Head of caudate nucleus (tissue), 42 donors: ENCODE data around the gene COBLL1.
"Not testable (repeated sequence)": the region's sequence is repeated elsewhere in the genome, so short reads cannot be mapped to it uniquely, and the experiment has no call there.

Experiments
- DNase-seq, 42 donors: peaks; one replicate each; pipeline versions ENCODE4 v3.0.0 to v3.0.0-alpha.2; 2020 to 2021; ENCODE audit warnings: mixed read lengths in 7 of 42
- intact Hi-C: fragments of 100-400 bp; cut with DNase I; formaldehyde crosslinking; loops from one replicate; pipeline ENCODE4 v1.15.0; 2022

Gene COBLL1

DNA sequence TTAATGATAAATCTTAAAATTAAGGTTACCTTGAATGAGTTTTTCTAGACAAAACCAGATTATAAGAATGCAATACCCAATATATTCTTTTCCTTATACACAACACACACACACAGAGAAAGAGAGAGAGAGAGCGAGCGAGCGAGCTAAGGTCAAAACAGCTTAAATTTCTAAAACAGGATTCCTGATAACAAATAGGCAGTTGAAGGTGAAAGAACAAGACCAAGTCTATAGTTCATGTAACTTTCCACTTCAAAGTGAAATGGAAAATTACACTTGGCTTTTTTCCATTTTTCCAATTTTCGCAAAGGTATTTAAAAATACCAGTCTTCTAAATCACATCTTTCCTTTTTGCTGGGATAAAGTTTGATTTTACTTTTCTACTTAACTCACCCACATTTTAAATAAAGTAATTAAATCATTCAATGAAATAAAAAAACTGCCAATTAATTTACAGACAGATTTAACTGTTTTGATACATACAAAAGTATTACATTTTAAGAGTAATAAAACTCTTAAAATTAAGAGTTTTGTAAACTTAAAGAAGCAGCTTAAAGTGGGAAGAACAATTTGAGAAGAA is 98.8 kb downstream of the COBLL1 start:
- DNase-seq, result no peak
- intact Hi-C loops, result no loop called here

DNA sequence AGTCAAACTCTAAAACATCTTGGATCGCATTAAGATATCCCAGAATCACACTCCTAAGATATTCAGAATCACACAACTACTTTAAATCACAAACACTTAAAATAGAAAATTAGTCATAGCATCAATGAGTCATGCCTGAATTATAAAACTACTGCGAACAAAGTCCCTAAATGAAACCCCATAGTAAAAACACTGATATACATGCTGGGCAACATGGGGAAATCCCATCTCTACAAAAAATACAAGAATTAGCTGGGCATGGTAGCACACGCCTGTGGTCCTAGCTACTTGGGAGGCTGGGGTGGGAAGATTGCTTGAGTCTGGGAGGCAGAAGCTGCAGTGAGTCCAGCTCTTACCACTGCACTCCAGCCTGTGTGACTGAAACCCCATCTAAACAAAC is 101.7 kb downstream of the COBLL1 start:
- no peak for DNase-seq
- intact Hi-C loops, result loop anchor here (10.0 kb wide), 1 partner anchor 175 kb away; no protein-coding TSS in a partner anchor

DNA sequence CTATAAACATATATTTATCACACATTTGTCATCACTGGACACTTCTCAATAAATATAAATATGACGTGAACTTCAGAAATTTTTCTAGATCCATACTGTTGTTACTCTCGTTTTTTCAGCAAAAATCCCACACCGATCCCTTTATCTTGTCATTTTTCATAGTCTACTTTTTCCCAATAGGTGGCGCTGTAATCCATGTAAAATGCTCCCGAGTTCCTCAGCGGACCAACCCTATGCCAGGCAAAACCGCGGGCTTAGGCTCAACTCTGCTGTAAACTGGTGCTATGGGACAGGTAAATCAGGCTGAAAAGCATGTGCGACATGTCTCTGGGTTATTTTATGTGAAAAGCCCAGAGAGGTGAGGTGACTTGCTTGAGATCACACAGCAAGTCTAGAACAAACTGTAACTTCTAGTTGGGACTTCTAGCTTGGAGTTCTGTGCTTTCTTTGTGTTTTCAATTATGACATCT is 104.0 kb downstream of the COBLL1 start:
- DNase-seq, result peak in 40 of 42 donors; percentile 11 to 74 (median 38)
- intact Hi-C loops, result loop anchor here (10.0 kb wide), 1 partner anchor 177 kb away; no protein-coding TSS in a partner anchor

DNA sequence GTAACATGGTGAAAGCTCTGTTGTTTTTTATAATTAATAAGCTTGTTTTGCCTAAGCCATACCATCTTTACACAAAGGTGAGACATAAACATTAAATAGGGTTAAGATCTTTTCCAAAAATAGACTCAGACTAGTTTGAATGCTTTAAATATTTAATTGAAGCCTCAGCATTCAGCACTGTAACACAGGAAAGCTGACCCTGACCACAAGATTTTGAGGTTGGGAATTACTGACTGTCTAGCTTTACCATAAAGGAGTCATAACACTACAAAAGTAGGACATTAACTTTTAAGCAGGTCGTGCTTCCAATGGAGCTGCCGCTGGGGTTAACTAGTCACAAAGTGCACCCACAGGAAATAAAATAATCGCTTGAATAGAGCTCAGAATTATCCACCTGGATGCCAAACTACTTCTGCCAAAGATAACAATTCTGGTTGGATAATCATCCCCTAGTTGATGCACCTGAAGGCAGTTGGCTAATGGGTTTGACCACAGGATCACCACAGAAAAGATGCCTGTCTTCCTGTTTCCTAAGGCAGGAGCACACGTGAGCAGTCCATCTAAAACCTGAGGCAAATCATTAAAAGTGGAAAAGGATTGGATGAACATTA is 106.2 kb downstream of the COBLL1 start:
- DNase-seq, result no peak
- intact Hi-C loops, result loop anchor here (10.0 kb wide), 1 partner anchor 179 kb away; no protein-coding TSS in a partner anchor

DNA sequence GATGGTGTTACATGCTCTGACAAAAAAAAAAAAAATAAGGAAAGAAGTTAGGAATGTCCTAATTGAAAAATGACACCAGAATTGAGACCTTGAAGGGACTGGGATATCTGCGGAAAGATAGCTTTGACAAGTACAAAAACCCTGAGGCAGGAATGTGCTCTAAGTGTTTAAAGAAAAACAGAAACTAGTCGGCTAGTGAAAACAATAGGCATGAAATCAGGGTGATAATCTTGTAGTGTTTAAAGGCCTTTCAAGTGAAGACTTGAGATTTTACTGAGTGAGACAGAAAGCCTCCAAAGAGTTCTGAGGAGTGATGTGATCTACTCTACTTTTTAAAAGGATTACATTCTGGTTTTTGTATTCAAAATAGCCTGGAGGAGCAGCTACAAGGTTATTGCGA is 107.4 kb downstream of the COBLL1 start:
- DNase-seq, result no peak
- intact Hi-C loops, result loop anchor here (10.0 kb wide), 1 partner anchor 181 kb away; no protein-coding TSS in a partner anchor

DNA sequence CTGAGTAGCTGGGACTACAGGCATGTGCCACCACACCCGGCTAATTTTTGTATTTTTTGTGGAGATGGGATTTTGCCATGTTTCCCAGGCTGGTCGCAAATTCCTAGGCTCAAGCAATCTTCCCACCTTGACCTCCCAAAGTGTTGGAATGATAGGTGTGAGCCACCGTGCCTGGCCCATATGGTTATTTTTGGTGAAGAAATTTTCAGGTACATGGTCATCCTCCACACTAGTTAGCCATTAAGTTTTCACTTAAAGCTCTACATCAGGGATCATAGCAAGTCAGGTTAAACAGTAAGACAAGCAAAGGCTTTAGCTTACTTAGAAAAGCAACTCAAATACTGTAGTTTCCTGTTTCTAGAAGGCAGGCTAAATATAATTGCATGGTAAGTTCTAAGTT is 116.1 kb downstream of the COBLL1 start:
- no peak for DNase-seq
- intact Hi-C loops, result no loop called here

DNA sequence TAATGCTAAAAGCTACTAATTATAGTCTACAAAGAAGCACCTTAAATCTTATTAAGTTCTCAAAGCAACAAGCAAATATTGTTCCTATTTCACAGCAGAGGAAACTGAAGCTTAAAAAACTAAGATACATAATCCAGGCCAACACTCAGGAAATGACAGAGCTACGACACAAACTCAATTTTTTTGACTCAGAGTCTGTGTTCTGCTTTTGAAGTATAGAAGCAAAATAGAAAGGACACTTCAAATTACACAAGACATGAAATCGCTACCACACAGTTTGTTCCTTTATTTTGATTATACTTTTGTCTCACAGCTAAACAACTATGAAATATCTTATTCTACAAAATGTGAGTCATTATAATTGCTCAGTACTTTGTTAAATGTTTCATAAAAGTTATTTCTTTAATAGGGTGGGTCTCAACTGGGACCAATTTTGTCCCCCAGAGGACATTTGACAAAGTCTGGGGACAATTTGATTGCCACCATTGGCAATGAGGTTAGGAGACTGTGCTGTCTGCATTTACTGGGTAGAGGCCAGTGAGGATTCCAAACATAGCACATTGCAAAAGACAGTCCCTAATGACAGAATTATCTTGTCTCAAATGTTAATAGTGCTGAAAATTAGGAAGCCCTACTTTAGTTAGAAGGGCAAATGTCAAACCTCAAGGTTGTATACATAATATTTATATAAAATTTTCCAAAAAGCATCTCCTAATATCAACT is 118.8 kb downstream of the COBLL1 start:
- no peak for DNase-seq
- intact Hi-C loops, result no loop called here

DNA sequence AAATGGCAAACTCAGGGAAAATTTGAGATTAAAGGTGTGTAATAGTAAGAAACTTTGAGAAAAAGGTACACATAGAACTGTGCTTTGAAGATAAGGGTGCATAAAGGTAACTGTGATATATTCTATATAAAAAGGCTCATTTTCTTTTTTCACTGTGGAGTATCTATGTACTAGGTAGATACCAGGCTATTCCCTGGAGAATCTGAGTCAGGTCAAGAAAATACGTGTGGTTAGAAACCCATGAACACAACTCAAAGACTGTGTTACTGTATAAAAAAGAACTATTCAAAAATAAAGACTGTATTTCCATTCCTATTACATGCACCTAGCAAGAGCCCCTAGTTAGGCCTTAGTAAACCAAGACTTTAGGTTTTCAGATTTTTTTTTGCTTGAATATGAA is 120.2 kb downstream of the COBLL1 start:
- DNase-seq, result no peak
- intact Hi-C loops, result no loop called here

DNA sequence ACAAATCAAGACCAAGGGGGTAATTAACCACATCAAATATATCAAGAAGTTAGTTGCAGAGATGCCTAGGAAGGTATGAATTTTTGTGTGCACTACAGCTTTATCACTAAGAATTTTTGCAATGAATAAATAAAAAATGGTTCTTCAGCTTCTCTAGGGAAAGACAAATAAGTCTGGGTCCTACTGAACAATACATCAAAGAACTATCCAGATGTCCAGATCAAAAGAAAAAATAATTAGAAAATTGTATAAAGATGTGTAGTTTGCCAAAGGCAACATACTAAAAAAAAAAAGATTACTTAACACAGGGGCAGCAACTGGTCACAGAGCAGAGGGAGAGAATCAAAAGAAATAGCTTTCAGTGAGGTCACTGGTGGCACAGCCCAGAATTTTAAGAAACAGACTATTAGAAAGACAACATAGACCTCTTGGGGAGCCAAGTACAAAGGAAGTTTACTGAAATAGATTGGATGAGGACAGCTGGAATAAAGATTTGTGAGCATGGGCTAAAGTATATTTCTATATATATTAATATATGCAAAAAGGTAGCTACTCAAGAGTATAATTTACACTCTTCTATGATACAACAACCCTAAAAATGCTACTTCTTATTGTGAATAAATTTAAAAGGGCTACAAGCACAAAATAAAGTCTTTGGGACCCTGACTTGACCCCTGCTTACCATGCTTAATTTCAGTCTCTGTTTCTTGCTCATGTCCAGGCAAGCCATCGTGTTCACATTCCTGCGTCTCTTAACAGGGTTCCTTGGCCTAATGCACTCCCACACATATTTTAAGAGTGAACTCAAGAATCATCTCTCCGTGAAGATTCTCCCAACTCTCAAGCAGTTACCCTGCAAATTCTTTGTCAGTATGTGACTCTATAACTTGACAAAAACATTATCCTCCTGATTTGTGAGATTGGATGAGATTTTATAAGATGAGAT is 121.4 kb downstream of the COBLL1 start:
- DNase-seq, result no peak
- intact Hi-C loops, result loop anchor here (5.0 kb wide), 1 partner anchor 158 kb away; no protein-coding TSS in a partner anchor

DNA sequence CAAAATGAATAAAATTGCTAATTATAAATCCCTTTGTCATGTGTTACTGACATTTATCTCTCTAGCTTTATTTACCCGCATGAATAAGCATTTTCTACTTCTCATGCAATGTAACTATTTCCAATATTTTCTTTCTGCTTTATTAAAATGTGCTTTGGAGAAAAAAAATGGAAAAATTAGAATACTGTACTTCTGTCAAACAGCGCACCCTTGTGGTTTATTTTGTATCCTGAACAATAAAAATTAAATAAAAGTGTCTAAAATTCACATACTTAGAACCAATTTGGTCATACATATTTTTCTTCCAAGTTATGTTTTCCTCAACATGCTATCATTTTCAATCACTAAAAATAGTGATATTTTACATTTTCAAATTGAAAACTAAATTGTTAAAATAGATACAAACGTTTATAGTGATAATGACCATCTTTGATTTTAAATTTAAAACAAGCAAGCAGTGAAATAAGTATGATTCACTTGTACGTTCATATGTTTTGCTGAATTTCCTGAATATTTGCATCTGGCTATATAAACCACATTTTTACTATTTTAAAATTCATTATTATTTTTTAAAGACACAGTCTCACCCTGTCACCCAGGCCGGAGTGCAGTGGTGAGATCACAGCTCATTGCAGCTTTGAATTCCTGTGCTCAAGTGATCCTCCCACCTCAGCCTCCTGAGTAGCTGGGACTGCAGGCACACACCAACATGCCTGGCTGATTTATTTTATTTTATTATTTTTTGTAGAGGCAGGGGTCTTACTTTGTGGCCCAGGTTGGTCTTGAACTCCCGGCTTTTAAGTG is 124.4 kb downstream of the COBLL1 start:
- intact Hi-C loops, result loop anchor here (5.0 kb wide), 1 partner anchor 155 kb away; no protein-coding TSS in a partner anchor
- peak in 2 of 42 donors; percentile 5 to 13 for DNase-seq

DNA sequence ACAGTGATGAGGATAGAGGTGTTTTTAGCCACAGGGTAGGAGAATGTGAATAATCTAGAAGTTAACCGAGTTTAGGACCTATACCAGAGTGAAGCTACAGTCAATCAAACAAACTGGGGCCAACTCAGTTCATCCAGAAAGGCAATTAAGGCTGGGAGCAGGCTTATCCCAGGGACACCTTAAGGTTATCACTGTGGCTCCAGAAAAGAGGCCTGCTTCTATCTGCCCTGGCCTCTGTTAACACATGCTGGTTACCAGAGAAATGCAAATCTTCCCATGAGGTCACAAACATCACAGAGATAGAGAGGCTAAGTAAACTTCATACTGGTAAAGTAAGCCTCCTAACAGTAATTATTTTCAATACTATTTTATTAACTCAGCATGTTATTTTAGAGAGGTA is 127.2 kb downstream of the COBLL1 start:
- intact Hi-C loops, result no loop called here
- no peak for DNase-seq

DNA sequence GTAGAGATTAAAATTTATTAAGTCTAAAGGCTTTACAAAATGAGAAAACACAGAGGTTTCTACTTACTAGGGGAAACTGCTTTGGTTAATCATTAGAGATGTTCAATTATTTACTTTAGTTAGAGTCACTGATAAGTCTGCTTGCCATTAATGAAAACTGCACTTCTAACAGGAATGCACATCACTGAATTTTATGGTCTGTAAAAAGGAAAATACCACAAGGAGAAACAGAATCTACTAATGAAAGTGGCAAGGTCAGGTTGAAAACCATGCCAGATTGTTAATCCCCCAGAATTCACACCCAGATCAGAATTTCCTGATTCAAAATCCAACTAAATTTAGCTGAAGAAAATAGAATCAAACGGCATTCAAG is 129.9 kb downstream of the COBLL1 start:
- no peak for DNase-seq
- intact Hi-C loops, result no loop called here

DNA sequence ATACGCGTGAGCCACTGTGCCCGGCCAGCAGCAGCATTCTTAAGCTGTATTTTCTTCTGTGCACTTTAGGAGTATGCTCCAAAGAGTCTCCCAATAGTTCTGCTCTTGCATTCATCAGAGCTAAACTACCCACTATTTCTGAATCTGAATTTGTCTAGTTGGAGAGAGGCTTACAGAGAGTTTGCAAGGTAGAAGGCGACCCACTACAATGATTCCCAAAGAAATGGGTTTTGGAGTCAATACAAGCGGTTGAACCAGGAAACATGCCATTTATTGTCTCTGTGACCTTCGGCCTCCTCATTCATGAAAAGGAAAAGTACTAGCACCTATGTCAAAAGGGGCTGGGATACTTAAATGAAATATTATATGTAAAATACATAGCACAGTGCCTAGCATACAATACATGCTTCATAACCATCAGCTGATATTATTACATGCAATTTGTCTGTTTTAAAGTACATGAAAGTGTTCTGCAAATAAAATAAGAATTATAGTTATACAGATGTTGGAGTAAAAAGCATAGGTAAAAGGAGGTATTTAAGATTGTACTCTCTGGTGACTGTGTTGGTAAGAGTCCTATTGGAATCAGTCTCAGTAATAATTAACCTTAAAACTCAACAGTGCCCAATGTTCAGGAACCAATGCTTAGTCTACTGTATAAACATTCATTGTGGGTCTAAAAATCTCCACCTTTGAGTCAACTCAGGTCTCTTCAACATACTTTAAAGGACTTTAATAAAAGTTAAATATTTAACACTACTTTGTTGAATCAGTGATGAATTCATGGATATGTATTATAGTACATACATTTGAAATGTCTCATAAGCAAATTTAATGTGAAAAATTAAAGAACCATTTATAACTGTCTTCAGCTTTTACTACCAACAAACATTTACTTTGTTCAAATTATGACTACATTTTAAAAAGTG is 130.5 kb downstream of the COBLL1 start:
- DNase-seq, result no peak
- intact Hi-C loops, result no loop called here

DNA sequence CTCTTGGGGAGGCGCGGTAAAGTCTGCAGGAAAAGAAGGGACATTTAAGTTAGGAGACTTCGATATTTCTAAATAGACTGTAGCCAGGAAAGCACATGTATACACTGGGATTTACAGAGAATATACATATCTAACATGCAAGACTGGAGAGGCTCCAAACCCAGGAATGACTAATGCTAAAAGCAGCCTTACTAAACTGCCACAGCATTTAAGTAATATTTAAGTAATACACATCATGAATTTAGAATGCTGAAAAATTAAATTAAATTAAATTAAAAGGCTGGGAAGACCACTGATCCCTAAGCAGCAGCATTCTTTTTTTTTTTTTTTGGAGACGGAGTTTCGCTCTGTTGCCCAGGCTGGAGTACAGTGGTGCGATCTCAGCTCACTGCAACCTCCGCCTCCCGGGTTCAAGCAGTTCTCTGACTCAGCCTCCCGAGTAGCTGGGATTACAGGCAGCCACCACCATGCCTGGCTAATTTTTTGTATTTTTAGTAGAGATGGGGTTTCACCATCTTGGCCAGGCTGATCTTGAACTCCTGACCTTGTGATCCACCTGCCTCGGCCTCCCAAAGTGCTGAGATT is 131.3 kb downstream of the COBLL1 start:
- intact Hi-C loops, DNase-seq: not testable (repeated sequence)

DNA sequence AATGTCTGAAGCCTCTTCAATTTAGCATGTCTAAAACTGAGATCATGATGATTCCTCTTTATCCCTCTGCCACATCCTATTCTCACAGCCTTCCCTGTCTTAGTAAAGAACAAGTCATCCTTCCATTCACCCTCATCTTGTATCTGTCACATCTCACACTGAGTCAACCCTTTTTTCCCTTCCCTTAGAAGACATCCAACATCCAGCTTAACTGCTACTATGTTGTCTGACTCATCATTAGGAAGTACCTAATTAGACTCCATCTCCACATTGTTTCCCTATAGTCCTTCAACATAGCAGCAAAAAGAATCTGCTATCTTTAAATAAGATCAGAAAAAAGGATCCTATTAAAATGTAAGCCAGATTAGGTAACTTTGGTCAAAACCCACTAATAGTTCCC is 135.1 kb downstream of the COBLL1 start:
- intact Hi-C loops, result no loop called here
- DNase-seq, result no peak

DNA sequence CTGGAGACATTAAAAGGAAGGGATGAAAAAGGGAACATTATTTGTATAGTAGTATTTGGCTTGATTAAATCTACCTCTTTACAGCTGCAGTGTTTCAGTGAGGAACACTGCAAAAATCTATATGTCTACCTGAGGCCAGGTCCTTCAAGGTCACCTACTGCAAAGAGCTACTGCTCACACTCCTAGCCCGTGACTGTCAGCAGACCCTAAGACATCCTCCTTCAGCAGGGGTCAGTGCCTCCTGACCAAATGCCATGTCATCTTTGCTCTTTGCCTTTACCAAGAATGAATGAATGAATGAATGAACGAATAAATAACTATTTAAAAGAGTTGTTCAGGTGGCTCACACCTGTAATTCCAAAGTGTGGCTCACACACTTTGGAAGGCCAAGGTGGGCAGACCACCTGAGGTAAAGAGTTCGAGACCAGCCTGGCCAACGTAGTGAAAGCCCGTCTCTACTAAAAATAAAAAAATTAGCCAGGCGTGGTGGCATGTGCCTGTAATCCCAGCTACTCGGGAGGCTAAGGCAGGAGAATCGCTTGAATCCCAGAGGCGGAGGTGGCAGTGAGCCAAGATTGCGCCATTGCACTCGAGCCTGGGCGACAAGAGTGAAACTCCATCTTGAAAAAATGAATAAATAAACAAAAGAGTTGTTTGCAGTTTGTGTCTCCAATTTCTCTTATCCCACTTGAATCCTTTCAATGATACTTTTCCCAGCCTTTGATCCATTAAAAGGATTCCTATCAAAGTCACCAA is 136.0 kb downstream of the COBLL1 start:
- DNase-seq, result no peak
- intact Hi-C loops, result no loop called here
